GM19099 (cell line): Measurements from ENCODE around the gene OBI1.

Experiments used
- POLR2A ChIP-seq: IDR thresholded peaks from 3 replicates; pipeline ENCODE4 v1.6.1; 2011; ENCODE audit warnings: low read depth; ENCODE audit not compliant: insufficient read length; ENCODE audit errors: extremely low read depth

The OBI1 gene

GRCh38 chr13:78611040-78611439 is 47.9 kb downstream of the OBI1 start:
- TF ChIP-seq POLR2A: no peak

- no peak for TF ChIP-seq POLR2A
These were observed 48.5 kb downstream of the OBI1 start for GRCh38 chr13:78610381-78610883.

- no peak for TF ChIP-seq POLR2A
These were observed 49.3 kb downstream of the OBI1 start for GRCh38 chr13:78609464-78610205.

GRCh38 chr13:78608688-78609463 is 50.1 kb downstream of the OBI1 start:
- no peak for TF ChIP-seq POLR2A

- TF ChIP-seq POLR2A: no peak
These were observed 50.7 kb downstream of the OBI1 start for GRCh38 chr13:78608252-78608687.

- no peak for TF ChIP-seq POLR2A
These were observed 51.3 kb downstream of the OBI1 start for GRCh38 chr13:78607409-78608251.

GRCh38 chr13:78606471-78607408 is 52.2 kb downstream of the OBI1 start:
- no peak for TF ChIP-seq POLR2A

GRCh38 chr13:78604782-78605611 is 54.0 kb downstream of the OBI1 start:
- TF ChIP-seq POLR2A: no peak

GRCh38 chr13:78603240-78603957 is 55.6 kb downstream of the OBI1 start, which contains the start of gene POU4F1:
Gene POU4F1, minus strand, starts transcription at chr13:78603552. Its CDS starts 226 bp downstream, at chr13:78603326.
- no peak for TF ChIP-seq POLR2A

GRCh38 chr13:78602561-78603239 is 56.3 kb downstream of the OBI1 start:
- TF ChIP-seq POLR2A: no peak

GRCh38 chr13:78601874-78602560 is 56.9 kb downstream of the OBI1 start:
- no peak for TF ChIP-seq POLR2A

- TF ChIP-seq POLR2A: no peak
These were observed 57.7 kb downstream of the OBI1 start for GRCh38 chr13:78601124-78601873.
